Choroid plexus epithelial cell (primary cell): ENCODE results near the gene CAPN7.

Experiments used
- DNase-seq: peaks from one replicate; pipeline ENCODE4 v3.0.0-alpha.2; 2010; ENCODE audit warnings: low read depth
- H3K4me3 ChIP-seq: 2 replicates; pipeline ENCODE4 v1.5.1; 2011; ENCODE audit warnings: low read depth, mild to moderate bottlenecking, control low read depth, low read length, moderate library complexity
- TF ChIP-seq, protein P1 (sequence below): conservative IDR thresholded peaks from 2 replicates; pipeline ENCODE4 v1.5.1; 2011; ENCODE audit warnings: low read depth, mild to moderate bottlenecking, control low read depth, inconsistent platforms, low read length, moderate library complexity

Gene CAPN7

DNA sequence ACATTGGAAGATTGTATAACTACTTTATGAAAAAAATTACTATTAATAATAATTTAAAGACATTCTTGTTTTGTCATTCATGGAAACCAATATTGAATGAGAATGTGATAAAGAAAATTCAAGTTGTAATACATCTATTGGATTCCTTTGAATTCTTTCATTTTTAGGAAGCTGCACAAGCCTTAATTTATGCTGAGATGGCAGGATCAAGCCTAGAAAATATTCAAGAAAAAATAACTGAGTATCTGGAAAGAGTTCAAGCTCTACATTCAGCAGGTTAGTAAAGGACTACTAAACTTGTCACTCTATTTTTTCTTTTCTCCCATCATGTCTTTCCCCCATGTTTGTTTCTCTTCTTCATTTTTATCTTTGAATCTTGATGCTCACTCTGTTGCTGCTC lies 5.9 kb downstream of the CAPN7 start:
- no peak overlapping the region for H3K4me3 ChIP-seq
- TF ChIP-seq, protein P1, sequence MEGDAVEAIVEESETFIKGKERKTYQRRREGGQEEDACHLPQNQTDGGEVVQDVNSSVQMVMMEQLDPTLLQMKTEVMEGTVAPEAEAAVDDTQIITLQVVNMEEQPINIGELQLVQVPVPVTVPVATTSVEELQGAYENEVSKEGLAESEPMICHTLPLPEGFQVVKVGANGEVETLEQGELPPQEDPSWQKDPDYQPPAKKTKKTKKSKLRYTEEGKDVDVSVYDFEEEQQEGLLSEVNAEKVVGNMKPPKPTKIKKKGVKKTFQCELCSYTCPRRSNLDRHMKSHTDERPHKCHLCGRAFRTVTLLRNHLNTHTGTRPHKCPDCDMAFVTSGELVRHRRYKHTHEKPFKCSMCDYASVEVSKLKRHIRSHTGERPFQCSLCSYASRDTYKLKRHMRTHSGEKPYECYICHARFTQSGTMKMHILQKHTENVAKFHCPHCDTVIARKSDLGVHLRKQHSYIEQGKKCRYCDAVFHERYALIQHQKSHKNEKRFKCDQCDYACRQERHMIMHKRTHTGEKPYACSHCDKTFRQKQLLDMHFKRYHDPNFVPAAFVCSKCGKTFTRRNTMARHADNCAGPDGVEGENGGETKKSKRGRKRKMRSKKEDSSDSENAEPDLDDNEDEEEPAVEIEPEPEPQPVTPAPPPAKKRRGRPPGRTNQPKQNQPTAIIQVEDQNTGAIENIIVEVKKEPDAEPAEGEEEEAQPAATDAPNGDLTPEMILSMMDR, result no peak
- no peak for DNase-seq

DNA sequence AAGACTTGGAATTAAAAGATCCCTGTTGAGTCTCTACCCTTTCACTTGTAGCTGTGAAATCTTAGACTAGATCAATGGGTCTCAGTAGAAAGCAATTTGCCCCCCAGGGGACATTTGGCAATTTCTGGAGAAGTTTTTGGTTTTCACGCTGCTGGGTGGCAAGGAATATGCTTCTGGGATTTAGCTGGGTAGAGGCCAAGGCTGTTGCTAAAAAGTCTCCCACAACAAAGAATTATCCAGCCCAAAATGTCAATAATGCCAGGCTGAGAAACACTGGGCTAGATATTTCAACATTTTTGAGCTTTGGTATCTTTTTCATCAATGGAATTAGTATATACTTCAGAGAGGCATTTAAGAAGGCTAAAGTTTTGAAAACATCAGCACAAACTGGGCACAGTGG lies 8.7 kb downstream of the CAPN7 start:
- TF ChIP-seq, protein P1, result no peak
- no peak for DNase-seq
- no peak overlapping the region for H3K4me3 ChIP-seq

DNA sequence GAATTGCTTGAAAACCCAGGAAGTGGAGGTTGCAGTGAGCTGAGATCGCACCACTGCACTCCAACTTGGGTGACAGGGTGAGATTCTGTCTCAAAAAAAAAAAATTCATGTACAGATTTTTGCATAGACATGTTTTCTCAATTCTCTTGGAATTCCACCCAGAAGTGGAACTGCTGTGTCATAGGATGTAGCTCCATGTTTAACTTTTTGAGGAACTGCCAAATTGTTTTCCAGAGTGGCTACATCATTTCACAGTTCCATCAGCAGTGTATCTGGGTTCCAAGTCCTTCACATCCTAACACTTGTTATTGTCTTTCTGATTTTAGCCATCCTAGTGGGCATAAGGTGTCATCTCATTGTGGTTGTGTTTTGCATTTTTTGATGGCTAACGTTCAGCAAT lies 9.9 kb downstream of the CAPN7 start:
- TF ChIP-seq, protein P1, result no peak
- DNase-seq, result peak; percentile 17
- H3K4me3 ChIP-seq, result no peak overlapping the region

DNA sequence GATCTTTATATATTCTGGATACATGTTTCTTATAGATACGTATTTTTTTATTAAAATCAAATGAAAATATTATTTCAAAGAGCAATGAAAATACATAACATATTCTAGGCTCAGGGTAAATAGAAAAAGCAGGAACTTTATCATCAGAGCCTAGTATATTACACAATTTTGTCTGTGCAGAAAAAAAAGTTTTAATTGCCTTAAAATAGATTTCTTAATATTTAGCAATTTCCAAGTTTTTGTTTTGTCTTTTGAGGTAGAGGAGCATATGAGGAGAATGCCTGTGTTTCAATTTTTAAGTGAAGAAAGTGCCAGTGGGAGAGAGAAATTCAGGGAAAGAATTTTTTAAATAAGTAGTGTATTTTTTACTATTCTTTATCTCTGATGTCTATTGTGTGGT lies 10.5 kb downstream of the CAPN7 start:
- H3K4me3 ChIP-seq, result no peak overlapping the region
- no peak for DNase-seq
- TF ChIP-seq, protein P1, result no peak

DNA sequence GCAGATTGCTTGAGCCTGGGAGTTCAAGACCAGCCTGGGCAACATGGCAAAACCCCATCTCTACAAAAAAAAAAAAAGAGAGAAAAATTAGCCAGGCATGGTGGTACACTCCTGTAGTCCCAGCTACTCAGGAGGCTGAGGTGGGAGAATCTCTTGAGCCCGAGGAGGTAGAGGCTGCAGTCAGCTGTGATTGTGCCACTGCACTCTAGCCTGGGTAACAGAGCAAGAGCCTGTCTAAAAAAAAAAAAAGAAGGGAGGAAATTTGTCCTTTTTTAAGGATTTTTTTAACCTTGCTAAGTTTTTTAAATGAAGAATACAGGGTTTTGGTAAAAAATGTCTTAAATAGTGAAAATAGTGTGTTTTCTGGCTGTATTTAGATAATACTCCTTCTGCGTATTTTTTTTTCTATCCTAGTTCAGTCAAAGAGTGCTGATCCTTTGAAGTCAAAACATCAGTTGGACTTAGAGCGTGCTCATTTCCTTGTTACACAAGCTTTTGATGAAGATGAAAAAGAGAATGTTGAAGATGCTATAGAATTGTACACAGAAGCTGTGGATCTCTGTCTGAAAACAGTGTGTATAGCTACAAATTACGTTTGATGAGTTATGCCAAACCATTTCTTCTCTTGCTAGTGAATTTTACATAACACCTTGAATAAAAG lies 11.1 kb downstream of the CAPN7 start:
- no peak overlapping the region for H3K4me3 ChIP-seq
- TF ChIP-seq, protein P1, result no peak
- DNase-seq, result no peak

DNA sequence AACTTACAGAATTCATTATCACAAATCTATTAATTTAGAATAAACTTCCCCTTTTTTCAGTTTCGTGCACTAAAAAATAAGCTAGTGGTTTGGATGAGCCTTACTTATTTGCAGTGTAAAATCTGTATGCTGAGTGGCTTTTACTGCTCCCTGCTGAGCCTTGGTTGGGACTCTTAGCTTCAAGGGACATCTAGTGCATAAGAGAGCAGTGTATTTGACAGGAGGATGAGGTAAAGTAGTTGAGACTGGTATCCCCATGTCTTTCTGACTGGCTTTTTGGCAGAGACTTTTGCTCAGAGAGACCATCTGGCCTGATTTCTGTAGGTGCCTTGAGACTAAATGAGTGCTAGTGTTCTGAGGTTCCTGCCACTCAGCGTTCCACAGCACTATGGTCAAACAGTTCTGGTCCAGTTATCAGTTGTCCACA lies 11.8 kb downstream of the CAPN7 start:
- TF ChIP-seq, protein P1, result no peak
- no peak for DNase-seq
- H3K4me3 ChIP-seq, result no peak overlapping the region

DNA sequence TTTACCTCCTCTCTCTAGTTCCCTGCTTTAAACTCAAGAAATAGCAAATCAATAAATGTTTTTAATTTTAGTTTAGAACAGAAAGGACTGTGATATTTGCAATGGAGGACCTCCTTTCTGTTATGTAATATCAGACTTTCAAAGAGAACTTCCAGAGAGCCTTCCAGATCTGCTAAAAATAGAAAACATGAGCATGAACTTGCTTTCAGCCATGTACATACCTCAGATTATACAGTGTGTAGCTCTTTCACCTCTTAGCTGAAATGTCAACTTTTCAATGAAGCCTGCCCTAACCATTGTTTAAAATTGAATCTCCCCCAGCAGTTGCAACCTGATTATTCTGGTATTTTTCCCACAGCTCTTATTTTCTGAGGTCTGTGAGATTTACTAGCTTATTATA lies 12.6 kb downstream of the CAPN7 start:
- no peak overlapping the region for H3K4me3 ChIP-seq
- DNase-seq, result peak; percentile 17
- TF ChIP-seq, protein P1, result no peak
